ENCODE data around the gene CENPT. TPM values are rescaled to one million over a fixed set of nuclear protein-coding genes. Genes with fewer than 3 reads are reported as not detected.

CENPT gene
- total RNA-seq, 1 experiment from 2014 or later: 54.3 TPM

DNA sequence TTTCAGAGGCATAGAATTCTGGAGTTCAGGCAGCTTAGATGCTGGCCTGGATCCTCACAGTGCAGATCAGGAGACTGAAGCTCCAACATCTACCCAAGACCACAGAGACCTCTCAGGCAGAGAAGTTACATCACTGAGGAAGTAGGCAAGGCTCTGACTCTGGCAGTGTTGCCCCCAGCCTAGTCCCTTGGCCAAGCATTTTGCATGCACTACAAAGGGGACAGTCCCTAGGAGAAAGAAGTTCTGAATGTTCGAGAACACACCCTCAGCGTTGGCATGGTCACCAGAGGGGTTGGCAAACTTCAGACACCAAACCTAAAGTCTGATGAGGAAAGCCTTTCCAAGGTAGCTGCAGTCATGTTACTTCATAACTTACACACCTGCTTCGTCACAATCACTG is 43.6 kb downstream of the CENPT start:
- BruUV-seq (replicated peaks): no TSS peak
- Mint-ChIP-seq H3K4me1 (ENCODE audit: low read depth, unreplicated experiment) (peaks cover 11% of the 10 kb centered on the region), H3K9me3 (ENCODE audit: low read depth, unreplicated experiment) (no peaks in the 10 kb centered on the region), H3K4me3 (ENCODE audit: low read depth, unreplicated experiment) (no peak overlapping the region), H3K27ac (ENCODE audit: unreplicated experiment) (no peak overlapping the region), H3K27me3 (ENCODE audit: unreplicated experiment) (no peaks in the 10 kb centered on the region), H3K36me3 (ENCODE audit: insufficient read depth, unreplicated experiment) (peaks cover 67% of the 10 kb centered on the region)
- CTCF ChIA-PET: no interaction called here
- intact Hi-C loops (cut with micrococcal nuclease; ENCODE audit: unreplicated experiment): no loop called here
- TF ChIP-seq CTCF (IDR thresholded peaks at IDR 0.05; ENCODE audit: unreplicated experiment): no peak
- DNase-seq: no peak

DNA sequence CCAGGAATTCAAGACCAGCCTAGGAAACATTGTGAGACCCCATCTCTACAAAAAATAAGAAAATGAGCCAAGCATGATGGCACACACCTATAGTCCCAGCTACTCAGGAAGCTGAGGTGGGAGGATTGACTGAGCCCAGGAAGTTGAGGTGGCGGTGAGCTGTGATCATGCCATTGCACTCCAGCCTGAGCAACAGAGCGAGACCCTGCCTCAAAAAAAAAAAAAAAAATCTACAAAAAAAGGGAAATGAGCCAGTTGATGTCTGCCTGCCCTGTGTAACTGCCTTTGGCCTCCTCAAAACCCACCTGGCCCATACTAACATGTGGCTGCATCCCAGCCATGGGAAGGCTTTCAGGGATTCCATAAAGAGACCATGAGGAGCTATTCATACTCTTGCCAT is 45.6 kb downstream of the CENPT start:
- H3K36me3 Mint-ChIP-seq (ENCODE audit: insufficient read depth, unreplicated experiment): peaks cover 59% of the 10 kb centered on the region
- no peak overlapping the region for H3K27ac Mint-ChIP-seq (ENCODE audit: unreplicated experiment)
- H3K27me3 Mint-ChIP-seq (ENCODE audit: unreplicated experiment): no peaks in the 10 kb centered on the region
- H3K9me3 Mint-ChIP-seq (ENCODE audit: low read depth, unreplicated experiment): no peaks in the 10 kb centered on the region
- DNase-seq: no peak
- CTCF ChIA-PET: no interaction called here
- no peak for TF ChIP-seq CTCF (IDR thresholded peaks at IDR 0.05; ENCODE audit: unreplicated experiment)
- intact Hi-C loops (cut with micrococcal nuclease; ENCODE audit: unreplicated experiment): no loop called here
- no peak overlapping the region for H3K4me3 Mint-ChIP-seq (ENCODE audit: low read depth, unreplicated experiment)
- H3K4me1 Mint-ChIP-seq (ENCODE audit: low read depth, unreplicated experiment): peaks cover 11% of the 10 kb centered on the region
- BruUV-seq (replicated peaks): no TSS peak

- H3K4me3 Mint-ChIP-seq (ENCODE audit: low read depth, unreplicated experiment): no peak overlapping the region
These were observed 46.3 kb downstream of the CENPT start for GRCh38 chr16:67801241-67801640.

GRCh38 chr16:67800338-67800926 is 47.1 kb downstream of the CENPT start:
- BruUV-seq (replicated peaks): no TSS peak
- no peaks in the 10 kb centered on the region for H3K27me3 Mint-ChIP-seq (ENCODE audit: unreplicated experiment)
- H3K27ac Mint-ChIP-seq (ENCODE audit: unreplicated experiment): no peak overlapping the region
- H3K4me1 Mint-ChIP-seq (ENCODE audit: low read depth, unreplicated experiment): peaks cover 10% of the 10 kb centered on the region
- CTCF ChIA-PET: interaction anchor here (0.6 kb wide), 1 partner anchor 27 kb away, joined by 9 read pairs; no protein-coding TSS in a partner anchor
- intact Hi-C loops (cut with micrococcal nuclease; ENCODE audit: unreplicated experiment): no loop called here
- no peak for DNase-seq
- TF ChIP-seq CTCF (IDR thresholded peaks at IDR 0.05; ENCODE audit: unreplicated experiment): no peak
- H3K9me3 Mint-ChIP-seq (ENCODE audit: low read depth, unreplicated experiment): no peaks in the 10 kb centered on the region
- peaks cover 44% of the 10 kb centered on the region for H3K36me3 Mint-ChIP-seq (ENCODE audit: insufficient read depth, unreplicated experiment)
- H3K4me3 Mint-ChIP-seq (ENCODE audit: low read depth, unreplicated experiment): no peak overlapping the region

More at GRCh38 chr16:67801241-67801640, 46.3 kb downstream of the CENPT start:
- Mint-ChIP-seq H3K36me3 (ENCODE audit: insufficient read depth, unreplicated experiment) (peaks cover 52% of the 10 kb centered on the region), H3K27ac (ENCODE audit: unreplicated experiment) (no peak overlapping the region), H3K27me3 (ENCODE audit: unreplicated experiment) (no peaks in the 10 kb centered on the region), H3K9me3 (ENCODE audit: low read depth, unreplicated experiment) (no peaks in the 10 kb centered on the region), H3K4me1 (ENCODE audit: low read depth, unreplicated experiment) (peaks cover 11% of the 10 kb centered on the region)
- CTCF ChIA-PET: no interaction called here
- no peak for DNase-seq
- intact Hi-C loops (cut with micrococcal nuclease; ENCODE audit: unreplicated experiment): no loop called here
- TF ChIP-seq CTCF (IDR thresholded peaks at IDR 0.05; ENCODE audit: unreplicated experiment): no peak
- no TSS peak for BruUV-seq (replicated peaks)

All from Calu3 (cell line).